Measurements from ENCODE around the gene GEMIN8. TPM values are rescaled to one million over a fixed set of nuclear protein-coding genes. Genes with fewer than 3 reads are reported as not detected.

The GEMIN8 gene, protein sequence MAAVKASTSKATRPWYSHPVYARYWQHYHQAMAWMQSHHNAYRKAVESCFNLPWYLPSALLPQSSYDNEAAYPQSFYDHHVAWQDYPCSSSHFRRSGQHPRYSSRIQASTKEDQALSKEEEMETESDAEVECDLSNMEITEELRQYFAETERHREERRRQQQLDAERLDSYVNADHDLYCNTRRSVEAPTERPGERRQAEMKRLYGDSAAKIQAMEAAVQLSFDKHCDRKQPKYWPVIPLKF
- total RNA-seq, result 17.8 TPM
- long read RNA-seq, partial matches to known transcripts, result 3 of 20 reads
- long read RNA-seq, other reads (novel, unspliced or antisense), result 15 of 20 reads

DNA sequence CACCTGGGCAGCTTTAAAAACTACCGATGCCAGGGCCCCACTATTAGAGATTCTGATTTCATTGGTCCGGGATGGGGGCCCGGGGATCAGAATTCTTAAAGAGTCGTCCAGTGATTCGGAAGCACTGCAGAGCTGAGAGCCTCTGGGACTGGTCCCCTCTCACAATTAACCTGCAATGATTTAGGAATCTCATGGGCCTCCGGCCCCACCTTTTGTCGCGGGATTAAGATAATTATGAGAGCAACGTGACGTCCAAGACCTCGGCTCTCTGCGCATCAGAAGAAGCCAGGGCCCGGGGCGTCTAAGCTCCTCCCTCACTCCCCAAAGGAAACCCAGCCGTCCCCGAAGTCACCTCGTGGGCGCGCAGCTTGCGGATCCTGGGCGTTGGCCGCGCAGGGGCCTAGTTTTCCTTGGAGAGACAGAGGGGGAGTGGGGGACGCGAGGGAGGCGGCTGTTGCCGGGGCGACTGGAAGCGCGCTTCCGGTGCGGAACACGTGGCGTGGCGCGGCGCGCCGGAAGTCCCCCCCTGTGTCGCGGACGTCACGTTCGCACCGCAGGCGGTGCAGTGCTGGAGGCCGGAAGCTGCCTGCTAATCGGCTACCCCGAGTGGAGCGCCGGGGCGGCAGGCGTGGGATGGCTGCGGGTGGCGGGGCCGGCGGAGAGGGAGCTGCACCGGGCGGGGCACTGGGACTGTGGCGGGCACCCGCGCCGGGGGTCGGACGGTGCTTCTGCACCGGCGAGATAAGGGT lies at the start of gene GEMIN8:
TSS of gene GEMIN8 (minus strand) at position 468 of the 749 bp plus-strand sequence. CDS start 8,414 bp downstream, outside the sequence.
- peak; percentile 93 for DNase-seq (ENCODE audit: low spot score)
- intact Hi-C loops (cut with DNase I), result loop anchor here (2.0 to 5.0 kb wide), 2 partner anchors 377 to 1082 kb away; partner anchors contain the start of gene TCEANC

DNA sequence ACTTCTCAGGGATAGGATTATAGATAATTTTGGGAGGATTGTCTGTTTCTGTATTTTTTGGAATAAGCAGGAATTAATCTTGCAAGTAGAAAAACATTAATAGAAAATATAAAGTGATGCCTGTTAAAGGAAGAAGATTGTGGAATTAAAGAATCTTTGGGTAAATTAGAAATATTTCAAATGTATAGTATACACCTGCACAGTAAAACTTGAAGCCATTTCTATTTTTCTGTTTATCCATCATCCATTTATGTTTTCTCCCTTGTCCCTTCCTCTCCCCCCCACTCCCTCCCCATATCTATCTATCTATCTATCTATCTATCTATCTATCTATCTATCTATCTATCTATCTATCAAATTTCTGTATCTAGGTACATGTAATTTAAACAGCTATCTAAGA lies 46.9 kb upstream of the GEMIN8 start:
- DNase-seq (ENCODE audit: low spot score), result no peak

DNA sequence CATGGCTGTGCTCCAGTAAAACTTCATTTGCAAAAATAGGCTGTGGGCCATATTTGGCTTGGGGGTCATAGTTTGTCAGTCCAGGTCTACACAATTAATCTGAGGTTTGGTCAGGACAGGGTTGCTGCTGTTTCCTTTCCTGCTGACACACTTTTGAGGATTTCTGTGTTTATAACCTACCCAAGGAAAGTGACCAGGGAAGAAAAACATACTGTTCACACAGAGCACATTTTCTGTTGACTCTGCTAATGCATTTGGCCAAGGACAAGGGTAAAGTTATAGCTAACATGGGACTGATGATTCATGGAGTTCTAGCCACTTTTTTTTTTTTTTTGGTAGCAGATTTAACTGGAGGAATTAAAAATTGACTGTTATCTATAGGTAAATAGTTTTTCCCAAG lies 43.9 kb upstream of the GEMIN8 start:
- intact Hi-C loops (cut with DNase I), result no loop called here

More for the DNA sequence above, 46.9 kb upstream of the GEMIN8 start:
- intact Hi-C loops (cut with DNase I), result no loop called here

DNA sequence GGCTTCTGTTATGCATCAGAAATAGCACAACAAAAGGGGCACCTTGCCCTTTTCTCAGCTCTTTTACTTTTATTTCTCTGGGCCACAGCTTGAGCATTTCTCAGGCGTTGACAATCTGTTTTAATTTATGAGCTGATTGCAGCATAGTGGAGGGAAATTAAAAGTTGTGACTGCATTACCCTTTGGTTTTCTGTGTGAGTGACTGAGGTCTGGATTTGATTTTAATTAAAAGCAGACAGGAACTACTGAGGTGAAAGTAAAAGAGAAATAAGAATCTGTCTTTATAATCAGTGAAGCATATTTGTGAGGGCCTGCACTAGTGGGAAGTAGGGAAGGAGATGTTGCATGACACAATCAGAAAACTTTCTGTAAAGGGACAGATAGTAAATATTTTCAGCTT lies 43.4 kb upstream of the GEMIN8 start:
- intact Hi-C loops (cut with DNase I), result no loop called here

More for the DNA sequence above, 43.9 kb upstream of the GEMIN8 start:
- DNase-seq (ENCODE audit: low spot score), result no peak

DNA sequence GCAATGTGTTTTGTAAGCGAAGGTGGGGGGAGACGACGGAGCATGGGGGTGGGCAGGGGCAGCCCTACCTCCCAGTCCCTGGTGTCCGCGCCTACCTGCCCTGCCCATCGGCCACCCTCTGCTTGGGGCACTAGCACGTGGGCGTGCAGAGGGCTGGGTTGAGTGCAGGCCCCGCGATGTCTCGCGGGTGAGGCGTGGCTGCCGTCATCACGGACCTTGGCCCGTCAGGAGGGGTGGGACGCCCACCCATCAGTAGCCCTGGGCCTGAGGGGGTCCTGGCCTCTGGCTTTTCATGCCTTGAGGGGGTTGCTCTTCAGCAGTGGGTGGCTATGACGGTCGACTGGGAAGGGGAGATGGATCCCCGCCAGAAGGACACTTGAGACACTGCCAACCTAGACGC lies 36.1 kb upstream of the GEMIN8 start:
- intact Hi-C loops (cut with DNase I), result no loop called here
- DNase-seq (ENCODE audit: low spot score), result no peak

More for the DNA sequence above, 43.4 kb upstream of the GEMIN8 start:
- DNase-seq (ENCODE audit: low spot score), result no peak

DNA sequence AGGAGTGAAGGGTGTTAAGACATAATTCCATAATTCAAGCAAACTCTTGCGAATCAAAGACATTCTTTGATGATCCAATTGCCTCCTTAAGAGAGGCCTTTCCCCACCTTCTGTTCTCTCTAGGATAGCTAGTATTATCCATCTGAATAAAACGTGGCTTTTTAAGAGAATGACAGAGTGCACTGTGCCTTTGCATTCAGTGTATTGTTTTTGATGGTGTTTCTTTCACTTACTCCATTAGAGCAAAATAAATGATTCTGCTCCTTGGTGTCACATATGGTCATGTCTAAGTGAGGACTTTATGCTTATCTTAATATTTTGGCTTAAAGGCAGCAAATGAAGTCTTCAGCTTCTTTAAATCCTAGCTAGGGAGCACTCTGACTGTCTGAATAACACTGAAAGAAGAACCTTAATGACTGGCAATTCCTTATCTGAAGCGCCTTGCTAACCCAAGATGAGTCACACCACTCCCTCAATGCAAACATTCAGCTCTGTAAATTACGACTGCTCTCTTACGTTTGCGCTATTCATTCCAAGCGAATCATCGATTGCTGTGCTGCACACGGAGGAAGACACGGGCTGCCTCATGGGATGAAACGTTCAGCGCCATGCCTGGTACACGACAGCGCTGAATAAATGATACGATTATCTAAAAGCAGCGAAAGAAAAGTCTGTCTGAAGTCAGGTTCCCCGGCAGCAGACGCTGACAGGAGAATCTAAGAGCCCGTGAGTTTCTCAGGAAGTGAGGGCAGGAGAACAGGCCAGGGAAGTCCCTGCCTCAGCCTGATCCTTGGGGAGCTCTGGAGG lies 35.1 kb upstream of the GEMIN8 start:
- no peak for DNase-seq (ENCODE audit: low spot score)
- intact Hi-C loops (cut with DNase I), result no loop called here

DNA sequence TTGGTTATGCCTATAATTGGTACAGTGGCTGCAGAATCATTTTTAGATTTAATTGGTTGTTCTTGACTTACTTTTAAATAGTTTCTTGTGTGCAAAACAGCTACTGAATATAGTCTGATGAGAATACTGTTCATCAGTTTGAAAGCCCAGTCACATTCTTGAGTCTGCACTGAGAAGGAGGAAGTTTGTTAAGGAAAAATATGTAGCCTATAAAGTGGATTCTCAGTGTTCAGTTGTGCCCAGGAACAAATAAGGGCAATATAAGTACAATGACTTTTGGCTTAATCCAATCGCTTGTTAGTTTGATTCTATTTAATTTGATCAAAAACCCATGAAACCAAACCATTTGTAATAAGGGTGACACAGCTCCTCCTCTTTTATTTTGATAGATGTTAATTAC lies 32.8 kb upstream of the GEMIN8 start:
- intact Hi-C loops (cut with DNase I), result no loop called here
- no peak for DNase-seq (ENCODE audit: low spot score)

DNA sequence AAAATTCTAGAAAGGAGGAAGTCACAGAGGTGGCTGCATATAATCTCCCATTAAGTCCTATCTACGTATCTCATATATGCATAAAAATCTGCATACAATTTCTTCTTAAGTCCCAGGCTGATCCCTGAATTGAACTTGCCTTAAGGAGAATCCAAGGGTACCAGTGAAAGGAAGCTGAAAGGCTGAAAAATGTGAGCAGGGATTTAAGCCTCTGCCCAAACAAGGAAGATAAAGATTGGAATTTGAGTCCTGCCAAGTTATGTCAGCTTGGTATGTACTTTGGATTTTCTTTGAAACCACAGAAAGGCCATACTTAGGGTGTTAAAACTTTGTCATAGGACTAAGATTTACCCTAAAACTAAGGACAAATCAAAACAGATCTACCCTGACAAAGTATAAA lies 26.5 kb upstream of the GEMIN8 start:
- no peak for DNase-seq (ENCODE audit: low spot score)
- intact Hi-C loops (cut with DNase I), result no loop called here

DNA sequence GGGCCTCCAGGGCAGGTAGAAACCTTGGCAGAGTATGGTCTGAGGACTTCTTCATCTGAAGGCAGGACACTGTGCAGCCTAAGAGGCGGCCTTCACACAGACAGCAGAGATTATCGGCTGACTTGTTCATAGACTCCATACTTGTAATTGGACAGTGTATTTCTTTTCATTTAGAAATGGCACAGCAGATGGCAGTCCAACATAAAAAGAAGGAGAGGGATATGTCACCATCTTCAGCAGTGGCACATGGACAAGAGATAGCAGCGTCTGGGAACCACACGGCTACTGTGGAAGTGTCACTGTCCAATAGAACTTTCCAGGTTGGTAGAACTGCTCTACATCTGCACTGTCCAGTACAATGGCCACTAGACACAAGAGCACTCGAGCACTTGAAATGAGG lies 21.7 kb upstream of the GEMIN8 start:
- DNase-seq (ENCODE audit: low spot score), result no peak
- intact Hi-C loops (cut with DNase I), result no loop called here

DNA sequence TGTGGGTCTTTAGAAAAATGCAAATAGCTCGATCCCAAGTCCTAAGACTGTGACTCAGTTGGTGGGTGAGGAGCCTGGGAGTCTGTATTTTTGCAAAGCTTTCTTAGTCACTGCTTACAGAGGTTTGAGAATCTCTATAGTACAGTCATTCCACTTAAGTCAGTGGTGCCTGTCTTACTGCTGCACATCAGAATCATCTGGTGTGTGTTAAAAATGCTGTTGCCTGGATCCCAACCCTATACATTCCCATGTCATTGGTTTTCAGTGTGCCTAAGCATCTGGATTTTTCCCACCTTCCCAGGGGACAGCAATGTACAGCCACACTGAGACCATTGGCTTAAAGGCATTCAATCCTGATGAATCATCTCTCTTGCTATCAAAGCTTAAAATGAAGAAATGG lies 21.0 kb upstream of the GEMIN8 start:
- intact Hi-C loops (cut with DNase I), result no loop called here
- no peak for DNase-seq (ENCODE audit: low spot score)

DNA sequence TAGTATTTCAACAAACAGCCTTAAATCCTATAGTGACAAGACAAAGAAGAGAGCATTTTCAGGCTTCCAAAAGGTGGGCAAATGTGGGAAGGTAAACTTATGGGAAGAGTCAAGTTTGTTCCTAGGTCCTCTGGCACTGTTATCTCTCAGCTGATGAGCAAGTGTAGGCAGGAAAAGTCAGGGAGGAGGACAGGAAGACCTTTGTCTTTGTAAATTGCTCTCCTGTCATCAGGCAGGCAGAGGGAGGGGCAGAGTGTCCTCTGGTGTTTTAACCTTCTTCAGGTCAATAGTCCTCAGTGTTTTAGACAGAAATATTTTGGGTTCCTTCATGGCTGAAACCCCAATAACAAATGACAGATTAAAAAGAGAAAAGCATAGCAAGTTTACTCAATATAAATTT lies 13.5 kb upstream of the GEMIN8 start:
- intact Hi-C loops (cut with DNase I), result loop anchor here (5.0 kb wide), 1 partner anchor 1199 kb away; no protein-coding TSS in a partner anchor

DNA sequence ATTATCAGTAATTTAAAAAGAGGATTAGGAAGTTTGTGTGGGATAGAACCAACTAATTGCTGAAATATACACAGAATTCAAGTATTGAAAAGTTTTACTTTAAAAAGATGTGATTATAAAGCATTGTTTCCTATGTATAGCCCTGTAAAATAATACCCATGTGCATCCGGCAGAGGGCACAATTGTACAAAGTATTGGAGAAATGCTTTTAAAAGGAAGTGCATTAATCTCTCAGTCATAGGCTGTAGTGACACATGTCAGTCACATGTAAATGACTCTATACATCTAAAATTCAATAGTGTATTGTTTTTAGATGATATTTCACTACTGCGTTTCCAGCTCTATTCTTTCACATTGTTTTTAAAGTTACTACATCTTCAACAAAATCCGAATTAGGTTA lies 9.7 kb upstream of the GEMIN8 start:
- intact Hi-C loops (cut with DNase I), result no loop called here

More for the DNA sequence above, 13.5 kb upstream of the GEMIN8 start:
- no peak for DNase-seq (ENCODE audit: low spot score)

DNA sequence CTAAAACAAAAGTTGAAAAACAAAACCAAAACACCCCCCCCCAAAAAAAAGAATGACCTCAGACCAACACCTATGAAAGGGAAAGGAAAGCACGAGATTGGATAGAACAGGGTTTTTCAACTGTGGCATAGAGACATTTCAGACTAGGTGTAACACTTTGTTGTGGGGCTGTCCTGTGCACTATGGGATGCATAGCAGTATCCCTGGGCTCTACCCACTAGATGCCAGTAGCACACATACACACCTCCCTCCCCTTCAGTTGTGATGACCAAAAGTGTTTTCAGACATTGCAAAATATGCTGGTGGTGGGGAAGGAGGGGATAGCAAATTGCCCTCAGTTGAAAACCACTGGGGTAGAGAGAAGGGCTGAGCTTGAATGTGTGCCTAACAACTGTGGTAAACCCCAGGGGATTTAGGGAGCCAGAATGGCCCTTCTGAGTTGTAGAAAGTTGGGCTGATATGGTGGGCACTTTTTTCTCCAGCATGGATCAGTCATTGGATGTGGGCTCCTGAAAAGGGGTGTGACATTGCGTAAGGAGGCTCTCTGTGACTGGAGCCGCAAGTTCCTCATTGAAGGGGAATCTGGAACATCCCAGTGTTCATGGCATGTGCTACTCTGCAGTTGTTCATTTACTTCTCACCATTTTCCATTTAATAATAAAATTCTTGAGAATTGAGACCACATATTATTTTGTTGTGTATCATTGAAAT lies 8.8 kb upstream of the GEMIN8 start:
- intact Hi-C loops (cut with DNase I), result no loop called here
- DNase-seq (ENCODE audit: low spot score), result no peak

More for the DNA sequence above, 9.7 kb upstream of the GEMIN8 start:
- no peak for DNase-seq (ENCODE audit: low spot score)

DNA sequence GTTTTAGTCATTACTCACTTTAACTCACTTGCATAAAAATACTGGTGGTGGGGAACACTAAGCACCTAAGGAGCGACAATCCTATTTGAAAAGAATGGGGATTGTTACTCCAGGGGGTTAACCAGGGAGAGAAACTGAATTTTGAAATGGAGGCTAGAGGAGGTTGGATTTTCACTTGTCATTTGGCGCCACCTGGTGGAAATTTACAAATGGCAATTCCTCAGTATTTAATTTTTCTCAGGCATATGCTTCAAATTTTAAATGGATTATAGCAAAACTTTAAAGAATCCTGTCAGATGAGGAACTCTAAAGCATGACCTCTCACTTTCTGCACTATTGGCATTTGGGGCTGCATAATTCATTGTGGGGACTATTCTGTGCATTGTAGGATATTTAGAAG lies 2.7 kb upstream of the GEMIN8 start:
- intact Hi-C loops (cut with DNase I), result loop anchor here (1.0 to 5.0 kb wide), 4 partner anchors 282 to 1085 kb away; no protein-coding TSS in a partner anchor
- DNase-seq (ENCODE audit: low spot score), result no peak

DNA sequence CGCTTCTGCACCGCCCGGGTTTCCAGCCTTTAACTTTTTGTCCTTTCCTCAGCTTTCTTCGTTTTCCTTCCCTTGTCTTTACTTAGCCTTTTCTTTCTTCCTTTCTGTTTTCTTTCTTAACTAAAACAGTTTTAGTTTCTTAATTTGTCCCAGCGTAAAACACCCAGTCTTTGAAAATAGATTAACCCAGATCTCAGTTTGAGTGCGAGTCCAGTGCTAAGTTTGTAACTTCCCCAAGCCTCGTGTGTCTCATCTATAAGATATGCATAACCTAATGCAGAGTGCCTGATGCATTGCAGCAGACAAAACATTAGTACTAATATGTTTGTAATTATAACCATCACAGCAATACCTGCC lies 460 bp upstream of the GEMIN8 start:
- intact Hi-C loops (cut with DNase I), result loop anchor here (2.0 to 5.0 kb wide), 2 partner anchors 377 to 1083 kb away; partner anchors contain the start of gene TCEANC
- DNase-seq (ENCODE audit: low spot score), result no peak

DNA sequence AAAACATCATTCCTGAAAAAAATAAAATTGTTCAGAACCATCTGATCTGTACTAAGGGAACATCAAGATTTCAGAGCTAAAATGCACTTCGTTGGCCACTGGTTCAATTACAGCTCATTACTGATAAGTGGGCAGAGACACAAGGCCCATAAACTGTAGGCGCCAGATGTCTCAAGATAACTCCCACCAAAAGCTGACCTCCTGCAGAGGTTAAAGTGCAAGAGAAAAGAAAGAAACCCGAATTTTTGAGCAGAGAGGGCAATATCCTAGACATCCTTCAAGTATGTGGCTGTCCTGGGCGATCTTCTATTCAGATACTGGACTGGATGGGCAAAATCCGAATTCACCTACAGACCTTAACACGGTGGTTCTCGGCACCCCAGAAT lies 660 bp downstream of the GEMIN8 start:
- intact Hi-C loops (cut with DNase I), result no loop called here
- no peak for DNase-seq (ENCODE audit: low spot score)

DNA sequence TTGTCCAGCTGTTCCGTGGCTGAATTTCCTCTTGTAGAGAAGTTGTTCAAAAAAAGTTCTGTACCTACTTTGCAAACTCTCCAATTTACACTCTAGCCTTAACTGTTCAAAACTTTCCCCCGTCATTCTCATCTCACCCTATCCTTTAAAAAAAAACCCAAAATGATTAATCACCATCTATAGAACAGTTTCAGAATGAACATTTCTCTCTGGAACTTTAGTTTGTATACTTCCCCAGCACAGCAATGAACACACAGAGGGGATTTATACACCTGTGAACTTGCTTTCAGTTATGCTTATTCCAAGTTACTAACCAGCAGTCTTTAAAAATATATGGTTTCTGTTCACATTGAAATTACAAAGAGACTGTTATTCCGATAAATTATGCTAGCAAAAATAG lies 1.2 kb downstream of the GEMIN8 start:
- DNase-seq (ENCODE audit: low spot score), result no peak
- intact Hi-C loops (cut with DNase I), result no loop called here

DNA sequence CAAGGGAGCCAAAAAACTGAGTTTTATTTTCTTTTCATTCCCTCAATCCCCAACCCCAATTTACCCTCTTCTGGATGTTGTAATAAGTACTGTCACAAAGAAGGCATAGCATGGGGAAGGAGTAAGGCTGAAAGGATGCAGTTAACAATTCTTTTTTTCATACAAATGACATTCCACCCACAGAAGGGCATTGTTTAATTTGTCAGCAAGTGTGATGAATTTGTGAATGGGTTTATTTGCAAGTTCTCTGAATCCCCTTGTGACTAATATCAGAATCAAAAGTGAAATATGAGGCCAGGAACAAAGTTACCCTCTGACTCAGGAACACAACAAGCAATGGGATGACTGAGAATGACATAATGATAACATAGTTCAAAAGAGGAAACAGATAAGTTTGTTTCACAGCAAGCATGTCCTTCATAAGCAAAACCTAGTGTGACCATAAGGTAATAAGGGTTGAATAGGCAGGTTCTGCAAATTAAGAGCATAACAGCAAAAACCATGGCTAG lies 2.1 kb downstream of the GEMIN8 start:
- intact Hi-C loops (cut with DNase I), result no loop called here
- no peak for DNase-seq (ENCODE audit: low spot score)

DNA sequence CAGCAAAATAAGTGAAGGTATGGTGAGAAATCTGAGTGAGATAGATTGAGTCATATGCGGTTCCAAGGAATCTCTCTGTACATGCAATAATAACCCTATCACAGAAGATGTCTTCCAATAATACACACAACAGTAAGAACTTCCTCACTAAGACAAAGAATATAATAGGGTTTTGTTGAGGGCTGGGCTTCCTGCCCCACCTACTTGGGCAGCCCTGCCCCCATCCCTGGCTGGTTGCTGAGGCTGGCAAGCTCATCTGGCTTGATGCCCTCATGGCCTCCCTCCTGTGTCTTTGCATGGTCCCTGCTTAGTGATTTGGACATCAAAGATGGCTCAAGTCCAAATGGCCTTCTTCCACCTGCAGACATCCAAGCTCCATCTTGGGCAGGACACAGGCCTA lies 2.7 kb downstream of the GEMIN8 start:
- DNase-seq (ENCODE audit: low spot score), result no peak
- intact Hi-C loops (cut with DNase I), result no loop called here

Measured in cardiac septum (tissue), 1 donor.